Measurements from ENCODE around the gene RPRD2. TPM values are rescaled to one million over a fixed set of nuclear protein-coding genes. Genes with fewer than 3 reads are reported as not detected.
A peak's percentile ranks its signal among the peaks of the same experiment; 100 is the strongest.
"Not testable (repeated sequence)": the region's sequence is repeated elsewhere in the genome, so short reads cannot be mapped to it uniquely, and the experiment has no call there.

The RPRD2 gene
- total RNA-seq, result 10 to 100 TPM; 11.3 to 44.5 (median 24.8) TPM
- polyA plus RNA-seq, result 10 to 100 TPM in 2 of 3 donors, 1 to 10 TPM in 1; 7.3 to 32.0 (median 11.2) TPM
- long read RNA-seq, donor 1, result 0 reads
- long read RNA-seq, donor 2, full-length matches to known transcripts, result 5 of 5 reads
- long read RNA-seq, donor 2, partial matches to known transcripts, result 0 of 5 reads
- long read RNA-seq, donor 2, other reads (novel, unspliced or antisense), result 0 of 5 reads
- long read RNA-seq, donor 3, result 0 reads
- long read RNA-seq, donor 4, partial matches to known transcripts, result 0 of 5 reads
- long read RNA-seq, donor 4, other reads (novel, unspliced or antisense), result 4 of 5 reads
- long read RNA-seq, donor 5, full-length matches to known transcripts, result 4 of 17 reads
- long read RNA-seq, donor 5, partial matches to known transcripts, result 1 of 17 reads
- long read RNA-seq, donor 5, other reads (novel, unspliced or antisense), result 12 of 17 reads
- long read RNA-seq, donor 6, partial matches to known transcripts, result 0 of 2 reads
- long read RNA-seq, donor 6, other reads (novel, unspliced or antisense), result 2 of 2 reads
- long read RNA-seq, donor 7, result 0 reads
- long read RNA-seq, donor 8, full-length matches to known transcripts, result 4 of 4 reads
- long read RNA-seq, donor 8, partial matches to known transcripts, result 0 of 4 reads
- long read RNA-seq, donor 8, other reads (novel, unspliced or antisense), result 0 of 4 reads
- long read RNA-seq, donor 9, full-length matches to known transcripts, result 4 of 4 reads
- long read RNA-seq, donor 9, partial matches to known transcripts, result 0 of 4 reads
- long read RNA-seq, donor 9, other reads (novel, unspliced or antisense), result 0 of 4 reads
- long read RNA-seq, donor 10, full-length matches to known transcripts, result 4 of 4 reads
- long read RNA-seq, donor 10, partial matches to known transcripts, result 0 of 4 reads
- long read RNA-seq, donor 10, other reads (novel, unspliced or antisense), result 0 of 4 reads

DNA sequence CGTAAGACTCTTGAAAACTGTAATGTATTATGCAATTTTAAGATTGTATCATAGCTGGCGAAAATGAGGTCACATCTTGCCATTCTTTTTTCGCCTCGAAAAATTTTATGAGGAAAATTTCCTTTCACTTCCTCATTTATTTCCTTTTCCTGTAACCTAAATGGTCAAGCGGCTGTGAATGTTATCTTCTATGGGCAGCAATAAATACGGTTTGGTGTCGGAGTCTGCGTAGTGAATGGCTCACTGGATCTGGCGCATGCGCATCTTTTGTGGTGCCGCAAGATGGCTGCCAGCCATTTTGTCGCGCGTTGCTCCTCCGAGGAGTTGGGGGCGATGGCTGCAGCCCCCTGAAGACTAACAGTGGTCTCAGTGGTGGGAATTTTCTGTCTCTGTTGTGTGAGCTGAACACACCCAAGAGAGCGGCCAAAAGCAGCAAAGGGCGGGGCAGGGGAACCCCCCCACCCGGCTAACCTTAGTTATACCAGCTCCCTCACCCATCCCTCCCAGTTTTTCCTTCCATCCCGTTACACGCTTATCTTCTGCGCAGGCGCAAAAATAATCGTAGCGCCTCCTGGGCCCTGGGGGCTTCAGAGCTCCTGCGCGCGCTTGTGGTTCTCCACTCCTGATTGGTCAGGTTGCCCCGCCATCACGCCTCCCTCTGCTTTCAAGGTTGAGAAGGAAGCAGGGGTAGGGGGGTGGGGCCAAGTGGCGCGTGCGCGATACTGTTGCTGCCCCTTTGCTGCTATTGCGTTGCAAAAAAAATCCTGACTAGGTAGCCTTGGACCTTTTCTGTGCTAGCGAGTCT lies at the start of gene RPRD2:
Gene RPRD2 (plus strand): TSS at position 722 of the 805 bp plus-strand sequence. CDS start 568 bp downstream, outside the sequence.
- peak within 1 kb of the TSS; percentile 42 to 87 (median 64) for H3K4me3 ChIP-seq
- peaks cover 10 to 26% of the 10 kb centered on the region in 2 donors for H3K4me1 ChIP-seq (replicated peaks in 1 of 2)
- H3K27ac ChIP-seq, result peak within 1 kb of the TSS; percentile 91 to 99 (median 97)
- no peaks in the 10 kb centered on the region for H3K9me3 ChIP-seq (replicated peaks in 1 of 3)
- peak; percentile 99 to 100 (median 100) for DNase-seq
- no peaks in the 10 kb centered on the region for H3K36me3 ChIP-seq (replicated peaks in 1 of 2)
- H3K27me3 ChIP-seq, result no peaks in the 10 kb centered on the region
- TF ChIP-seq, protein P1, sequence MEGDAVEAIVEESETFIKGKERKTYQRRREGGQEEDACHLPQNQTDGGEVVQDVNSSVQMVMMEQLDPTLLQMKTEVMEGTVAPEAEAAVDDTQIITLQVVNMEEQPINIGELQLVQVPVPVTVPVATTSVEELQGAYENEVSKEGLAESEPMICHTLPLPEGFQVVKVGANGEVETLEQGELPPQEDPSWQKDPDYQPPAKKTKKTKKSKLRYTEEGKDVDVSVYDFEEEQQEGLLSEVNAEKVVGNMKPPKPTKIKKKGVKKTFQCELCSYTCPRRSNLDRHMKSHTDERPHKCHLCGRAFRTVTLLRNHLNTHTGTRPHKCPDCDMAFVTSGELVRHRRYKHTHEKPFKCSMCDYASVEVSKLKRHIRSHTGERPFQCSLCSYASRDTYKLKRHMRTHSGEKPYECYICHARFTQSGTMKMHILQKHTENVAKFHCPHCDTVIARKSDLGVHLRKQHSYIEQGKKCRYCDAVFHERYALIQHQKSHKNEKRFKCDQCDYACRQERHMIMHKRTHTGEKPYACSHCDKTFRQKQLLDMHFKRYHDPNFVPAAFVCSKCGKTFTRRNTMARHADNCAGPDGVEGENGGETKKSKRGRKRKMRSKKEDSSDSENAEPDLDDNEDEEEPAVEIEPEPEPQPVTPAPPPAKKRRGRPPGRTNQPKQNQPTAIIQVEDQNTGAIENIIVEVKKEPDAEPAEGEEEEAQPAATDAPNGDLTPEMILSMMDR (IDR thresholded peaks at IDR 0.05), result peak in 2 of 6 experiments; percentile 18 to 32
- peak; percentile 81 to 89 for TF ChIP-seq POLR2A (IDR thresholded peaks at IDR 0.05)
- 1% methylated on average over 29 to 36 of the region's 36 CpGs for WGBS, 4 donors
- intact Hi-C loops (cut with DNase I), result loop anchor here in 1 of 2 donors (10.0 kb wide), 1 partner anchor 51 kb away; no protein-coding TSS in a partner anchor

DNA sequence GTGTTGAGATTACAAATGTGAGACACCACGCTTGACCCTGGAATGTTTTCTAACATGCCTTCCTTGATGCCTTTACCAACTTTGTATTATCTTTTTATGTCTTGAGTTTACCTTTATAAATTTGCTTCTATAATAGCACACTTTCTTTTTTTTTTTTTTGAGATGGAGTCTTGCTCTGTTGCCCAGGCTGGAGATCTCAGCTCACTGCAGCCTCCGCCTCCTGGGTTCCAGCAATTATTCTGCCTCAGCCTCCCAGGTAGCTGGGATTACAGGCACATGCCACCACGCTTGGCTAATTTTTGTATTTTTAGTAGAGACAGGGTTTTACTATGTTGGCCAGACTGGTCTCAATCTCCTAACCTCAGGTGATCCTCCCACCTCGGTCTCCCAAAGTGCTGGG lies 49.3 kb upstream of the RPRD2 start:
- H3K27me3 ChIP-seq; H3K4me1 ChIP-seq (replicated peaks in 1 of 2); H3K9me3 ChIP-seq (replicated peaks in 1 of 3); H3K4me3 ChIP-seq; H3K27ac ChIP-seq; H3K36me3 ChIP-seq (replicated peaks in 1 of 2); intact Hi-C loops (cut with DNase I); DNase-seq: not testable (repeated sequence)
- 89 to 98% (median 95%) methylated on average over 4 of the region's 4 CpGs for WGBS, 4 donors

DNA sequence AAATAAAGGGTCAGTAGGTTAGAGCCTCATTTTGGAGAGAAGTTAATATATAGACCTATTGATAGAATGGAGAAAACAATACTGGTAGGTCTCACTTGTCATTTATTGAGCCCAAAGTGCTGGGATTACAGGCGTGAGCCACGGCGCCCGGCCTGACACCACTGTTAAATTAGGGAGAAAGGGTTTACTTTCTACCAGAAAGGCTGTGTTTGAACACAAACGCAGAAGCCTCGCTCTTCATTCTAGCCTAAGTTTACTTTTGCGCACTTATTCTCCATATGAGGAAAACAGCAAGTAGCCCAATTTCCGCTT lies 43.3 kb upstream of the RPRD2 start:
- WGBS, 4 donors, result 74 to 85% (median 83%) methylated on average over 8 of the region's 8 CpGs

DNA sequence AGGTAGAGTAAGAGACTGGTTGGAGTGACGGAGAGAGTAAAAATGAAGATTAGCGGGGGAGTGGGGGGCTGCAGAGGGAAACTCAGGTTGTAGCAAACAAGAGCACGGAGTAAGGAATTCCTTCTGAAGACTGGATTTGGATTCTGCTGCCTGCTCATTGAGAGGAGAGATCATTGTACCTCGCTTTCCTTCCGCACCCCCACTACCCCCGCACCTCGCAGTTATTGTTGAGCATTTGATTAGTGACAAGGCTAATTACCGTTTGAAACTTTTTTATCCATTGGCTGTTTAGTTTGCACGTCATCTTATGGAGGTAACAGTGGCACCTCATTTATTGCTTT lies 42.2 kb upstream of the RPRD2 start:
- WGBS, 4 donors, result 0 to 2% (median 1%) methylated on average over 9 of the region's 9 CpGs
- H3K36me3 ChIP-seq (replicated peaks in 1 of 2), result peaks cover 0 to 21% of the 10 kb centered on the region in 2 donors
- H3K4me3 ChIP-seq, result peak overlapping the region; percentile 44 to 96 (median 63)
- no peak for DNase-seq
- intact Hi-C loops (cut with DNase I), result no loop called here
- TF ChIP-seq POLR2A (IDR thresholded peaks at IDR 0.05), result no peak
- TF ChIP-seq, protein P1 (IDR thresholded peaks at IDR 0.05), result no peak
- H3K27ac ChIP-seq, result peak overlapping the region in 4 of 5 donors; percentile 70 to 93 (median 78)
- no peaks in the 10 kb centered on the region for H3K9me3 ChIP-seq (replicated peaks in 1 of 3)
- H3K4me1 ChIP-seq (replicated peaks in 1 of 2), result peaks cover 6 to 11% of the 10 kb centered on the region in 2 donors
- no peaks in the 10 kb centered on the region for H3K27me3 ChIP-seq

More for the DNA sequence above, 43.3 kb upstream of the RPRD2 start:
- H3K36me3 ChIP-seq (replicated peaks in 1 of 2), result peaks cover 0 to 9% of the 10 kb centered on the region in 2 donors
- intact Hi-C loops (cut with DNase I), result no loop called here
- TF ChIP-seq, protein P1 (IDR thresholded peaks at IDR 0.05), result no peak
- no peak for TF ChIP-seq POLR2A (IDR thresholded peaks at IDR 0.05)
- peaks cover 6 to 11% of the 10 kb centered on the region in 2 donors for H3K4me1 ChIP-seq (replicated peaks in 1 of 2)
- peak overlapping the region in 2 of 4 donors; percentile 57 to 69 for H3K4me3 ChIP-seq
- no peaks in the 10 kb centered on the region for H3K27me3 ChIP-seq
- no peaks in the 10 kb centered on the region for H3K9me3 ChIP-seq (replicated peaks in 1 of 3)
- DNase-seq, result no peak
- H3K27ac ChIP-seq, result peak overlapping the region; percentile 32 to 93 (median 71)
